A549 (cell line): Measurements from ENCODE around the gene SPINT1.

Experiments used
- ATOH8 ChIP-seq: fragments of 250-450 bp; sonication (Bioruptor Pico); IDR thresholded peaks from 2 replicates; pipeline ENCODE4 v1.5.0; 2020; ENCODE audit warnings: low read depth, mild to moderate bottlenecking, moderate library complexity
- BHLHE40 ChIP-seq: IDR thresholded peaks from 2 replicates; pipeline ENCODE4 v1.6.1; 2012; ENCODE audit warnings: low read depth, low read length, inconsistent platforms
- CEBPB ChIP-seq, 2 experiments: fragments of >200 bp in 1 of 2; sonication (Bioruptor Twin) in 1 of 2; formaldehyde crosslinking in 1 of 2; IDR thresholded peaks; 2 replicates each; pipeline ENCODE4 v1.6.1; 2012 to 2016
- CTCF ChIP-seq: fragments of >200 bp; sonication (Bioruptor Twin); formaldehyde crosslinking; IDR thresholded peaks from 3 replicates; pipeline ENCODE4 v1.5.1; 2016
- EHMT2 ChIP-seq: fragments of 200-600 bp; sonication (generic); IDR thresholded peaks from 2 replicates; pipeline ENCODE4 v1.6.1; 2016; ENCODE audit warnings: antibody characterized with exemption, low read depth, mild to moderate bottlenecking, moderate library complexity
- HOXA7 ChIP-seq: fragments of 250-450 bp; sonication (Bioruptor Pico); IDR thresholded peaks from 2 replicates; pipeline ENCODE4 v1.5.0; 2020; ENCODE audit warnings: mild to moderate bottlenecking, moderate library complexity
- KDM1A ChIP-seq: fragments of 200-600 bp; sonication (generic); IDR thresholded peaks from 2 replicates; pipeline ENCODE4 v1.6.1; 2016; ENCODE audit warnings: low read depth, mild to moderate bottlenecking
- MAX ChIP-seq: IDR thresholded peaks from 2 replicates; pipeline ENCODE4 v1.6.1; 2012
- POLR2A ChIP-seq: IDR thresholded peaks from 2 replicates; pipeline ENCODE4 v1.6.1; 2012; ENCODE audit warnings: mild to moderate bottlenecking, low read length
- POLR2AphosphoS2 ChIP-seq: conservative IDR thresholded peaks from 2 replicates; pipeline ENCODE4 v1.6.1; 2012; ENCODE audit warnings: low read length, improper control_type of control experiment, inconsistent platforms
- RAD21 ChIP-seq, 2 experiments: fragments of >200 bp in 1 of 2; sonication (Bioruptor Twin) in 1 of 2; formaldehyde crosslinking in 1 of 2; IDR thresholded peaks in 1 of 2; conservative IDR thresholded peaks in 1 of 2; 2 replicates in 1 of 2; 3 replicates in 1 of 2; pipeline ENCODE4 v1.6.1; 2012 to 2018; ENCODE audit warnings: inconsistent platforms in 1 of 2
- REST ChIP-seq: fragments of 200-600 bp; sonication (generic); IDR thresholded peaks from 2 replicates; pipeline ENCODE4 v1.6.1; 2016; ENCODE audit warnings: antibody characterized with exemption, mild to moderate bottlenecking, moderate library complexity
- SREBF2 ChIP-seq: fragments of 450-650 bp; IDR thresholded peaks from 2 replicates; pipeline ENCODE4 v1.6.1; 2014; ENCODE audit warnings: mild to moderate bottlenecking, moderate library complexity

GRCh38 chr15:40832903-40833302, 10.9 kb upstream of the SPINT1 start:
- TF ChIP-seq CTCF (no peak), RAD21 (conservative IDR thresholded peaks at IDR 0.05 in 1 of 2, IDR thresholded peaks at IDR 0.05 in 1 of 2) (no peak), HOXA7 (CRISPR knock-in tag) (no peak), MAX (no peak), EHMT2 (no peak), POLR2A (no peak), BHLHE40 (no peak), CEBPB (IDR thresholded peaks at IDR 0.05) (no peak), KDM1A (no peak), ATOH8 (no peak), REST (no peak), POLR2AphosphoS2 (no peak), SREBF2 (no peak)
